Stimulated activated CD8-positive, alpha-beta memory T cell treated with anti-CD3 and anti-CD28 coated beads, Interleukin-7, amount 100 ng/mL, for 4 hours (primary cell): ENCODE measurements around the gene KCTD13.
"Not testable (repeated sequence)": the region's sequence is repeated elsewhere in the genome, so short reads cannot be mapped to it uniquely, and the experiment has no call there.

Experiments
- DNase-seq, 2 donors: peaks; one replicate each; pipeline ENCODE4 v3.0.0-alpha.2; 2020; ENCODE audit warnings: low read depth in 2 of 2

The KCTD13 gene

GRCh38 chr16:29877266-29877961 is 48.6 kb downstream of the KCTD13 start:
- no peak for DNase-seq

GRCh38 chr16:29876594-29877249 is 49.3 kb downstream of the KCTD13 start:
- DNase-seq: peak in 1 of 2 donors; percentile 19

GRCh38 chr16:29876217-29876593 is 49.8 kb downstream of the KCTD13 start:
- no peak for DNase-seq

- no peak for DNase-seq
These were observed 50.8 kb downstream of the KCTD13 start for GRCh38 chr16:29875206-29875605.

- DNase-seq: no peak
These were observed 52.7 kb downstream of the KCTD13 start for GRCh38 chr16:29873319-29873718.

- no peak for DNase-seq
These were observed 54.0 kb downstream of the KCTD13 start for GRCh38 chr16:29871822-29872546.

- not testable (repeated sequence) for DNase-seq
These were observed 57.0 kb downstream of the KCTD13 start for GRCh38 chr16:29869067-29869466.

- DNase-seq: no peak
These were observed 57.5 kb downstream of the KCTD13 start for GRCh38 chr16:29868396-29869009.

GRCh38 chr16:29864205-29864604 is 61.8 kb downstream of the KCTD13 start:
- DNase-seq: no peak

GRCh38 chr16:29863669-29863984 is 62.4 kb downstream of the KCTD13 start:
- no peak for DNase-seq

- peak; percentile 87 to 88 for DNase-seq
These were observed 63.0 kb downstream of the KCTD13 start, which contains the start of gene CDIPT for GRCh38 chr16:29862884-29863668. TSS of gene CDIPT (minus strand) at chr16:29863226. CDS start at chr16:29862857, 369 bp downstream.

- DNase-seq: no peak
These were observed 63.6 kb downstream of the KCTD13 start for GRCh38 chr16:29862383-29862883.

GRCh38 chr16:29860218-29860617 is 65.8 kb downstream of the KCTD13 start:
- DNase-seq: no peak

GRCh38 chr16:29858974-29859373 is 67.1 kb downstream of the KCTD13 start:
- DNase-seq: no peak

GRCh38 chr16:29858149-29858849 is 67.7 kb downstream of the KCTD13 start:
- DNase-seq: no peak

- no peak for DNase-seq
These were observed 68.8 kb downstream of the KCTD13 start for GRCh38 chr16:29857133-29857760.
